GM18502 (cell line): Measurements from ENCODE around the gene CBL.
"Not testable (repeated sequence)": the region's sequence is repeated elsewhere in the genome, so short reads cannot be mapped to it uniquely, and the experiment has no call there.

Experiments
- ATAC-seq: cut with Tn5 transposase; IDR thresholded peaks from one replicate; pipeline ENCODE4 v1.9.1; 2021; ENCODE audit warnings: mild to moderate bottlenecking; ENCODE audit not compliant: unreplicated experiment, poor library complexity

Gene CBL

GRCh38 chr11:119181677-119182412, 24.3 kb upstream of the CBL start:
- ATAC-seq = no peak

- not testable (repeated sequence) for ATAC-seq
Observed at GRCh38 chr11:119184399-119184798, 21.7 kb upstream of the CBL start.

DNA sequence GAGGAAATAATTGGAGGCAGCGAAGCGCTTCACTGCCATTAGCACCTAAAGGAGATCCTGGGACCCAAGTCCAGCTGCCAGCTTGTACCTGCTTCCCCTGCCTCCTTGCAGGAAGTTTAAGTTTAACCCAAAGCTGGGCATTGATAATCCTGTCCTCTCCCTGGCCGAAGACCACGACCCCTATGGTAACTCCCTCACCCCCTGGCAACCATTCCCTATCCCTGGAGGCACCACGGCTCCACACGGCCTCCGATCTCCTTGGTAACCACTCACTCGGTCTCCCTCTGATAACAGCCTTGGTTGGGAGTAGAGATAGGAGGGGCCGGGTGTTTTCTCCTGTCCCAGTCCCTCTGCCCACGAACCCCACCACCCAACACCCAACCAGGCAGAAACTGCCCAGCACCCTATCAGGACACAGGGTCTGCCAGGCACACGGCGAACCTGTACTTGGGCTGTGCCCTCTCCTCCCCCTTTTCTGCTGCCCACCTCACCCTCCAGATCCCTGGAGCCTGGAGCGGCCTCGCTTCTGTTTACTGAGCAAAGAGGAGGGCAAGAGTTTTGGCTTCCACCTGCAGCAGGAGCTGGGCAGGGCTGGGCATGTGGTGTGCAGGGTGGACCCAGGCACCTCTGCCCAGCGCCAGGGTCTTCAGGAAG, 20.0 kb upstream of the CBL start:
- no peak for ATAC-seq

- no peak for ATAC-seq
Observed at GRCh38 chr11:119187123-119187892, 18.8 kb upstream of the CBL start.

- no peak for ATAC-seq
Observed at GRCh38 chr11:119188067-119188466, 18.1 kb upstream of the CBL start.

DNA sequence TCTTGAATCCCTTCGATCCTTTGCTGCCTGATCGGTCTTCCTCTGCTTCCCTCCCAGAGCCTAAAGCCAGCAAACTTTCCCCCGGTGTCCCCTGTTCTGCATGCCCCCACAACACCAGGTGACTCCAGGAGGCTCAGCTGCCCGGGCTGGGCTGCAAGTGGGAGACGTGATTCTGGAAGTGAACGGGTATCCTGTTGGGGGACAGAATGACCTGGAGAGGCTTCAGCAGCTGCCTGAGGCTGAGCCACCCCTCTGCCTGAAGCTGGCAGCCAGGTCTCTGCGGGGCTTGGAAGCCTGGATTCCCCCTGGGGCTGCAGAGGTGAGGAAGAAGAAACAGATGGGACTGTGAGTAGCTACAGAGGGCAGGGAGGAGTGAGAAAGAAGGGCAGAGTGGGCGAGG, 17.3 kb upstream of the CBL start:
- ATAC-seq = no peak

- no peak for ATAC-seq
Observed at GRCh38 chr11:119189393-119189792, 16.7 kb upstream of the CBL start.

- no peak for ATAC-seq
Observed at GRCh38 chr11:119190531-119190930, 15.6 kb upstream of the CBL start.

GRCh38 chr11:119191265-119191664, 14.9 kb upstream of the CBL start:
- not testable (repeated sequence) for ATAC-seq

DNA sequence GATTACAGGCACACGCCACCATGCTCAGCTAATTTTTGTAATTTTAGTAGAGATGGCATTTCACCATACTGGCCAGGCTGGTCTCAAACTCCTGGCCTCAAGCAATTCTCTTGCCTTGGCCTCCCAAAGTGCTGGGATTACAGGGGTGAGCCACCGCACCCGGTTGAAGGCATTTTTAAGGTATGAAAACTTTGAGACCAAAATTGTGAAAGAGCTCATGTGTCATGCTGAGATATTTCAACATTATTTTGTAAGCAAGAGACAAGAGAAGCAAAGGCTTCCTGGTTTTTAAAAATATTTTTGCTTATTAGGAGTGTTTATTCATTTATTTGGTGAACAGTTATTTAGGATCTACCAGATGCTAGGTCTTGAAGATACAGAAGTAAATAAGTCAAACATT, 14.0 kb upstream of the CBL start:
- no peak for ATAC-seq

- no peak for ATAC-seq
Observed at GRCh38 chr11:119193001-119193400, 13.1 kb upstream of the CBL start.

- no peak for ATAC-seq
Observed at GRCh38 chr11:119193626-119194025, 12.5 kb upstream of the CBL start.

- no peak for ATAC-seq
Observed at GRCh38 chr11:119194811-119195440, 11.2 kb upstream of the CBL start.

DNA sequence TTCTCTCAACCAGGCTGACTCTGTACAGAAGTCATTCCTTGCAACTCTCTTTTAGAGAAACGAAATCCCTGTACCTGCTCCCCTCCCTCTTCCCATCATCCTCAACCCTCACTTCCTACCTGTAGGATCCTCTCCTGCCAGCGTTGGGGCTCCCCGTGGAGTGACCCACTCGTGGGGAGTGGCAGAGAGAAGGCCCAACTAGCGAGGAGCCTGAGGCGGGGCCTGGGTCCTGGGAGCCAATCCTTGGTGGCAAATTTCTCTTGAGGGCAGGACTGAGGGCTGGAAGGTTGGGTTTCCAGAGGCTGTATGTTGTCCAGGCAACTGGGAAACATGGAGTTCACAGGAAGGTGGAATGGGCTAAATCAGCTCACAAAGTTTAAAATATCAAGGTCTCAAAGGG, 10.5 kb upstream of the CBL start:
- no peak for ATAC-seq

GRCh38 chr11:119196833-119197483, 9.2 kb upstream of the CBL start:
- ATAC-seq = no peak

- no peak for ATAC-seq
Observed at GRCh38 chr11:119198925-119199324, 7.2 kb upstream of the CBL start.

- not testable (repeated sequence) for ATAC-seq
Observed at GRCh38 chr11:119201236-119201635, 4.9 kb upstream of the CBL start.

GRCh38 chr11:119202554-119202953, 3.6 kb upstream of the CBL start:
- no peak for ATAC-seq

DNA sequence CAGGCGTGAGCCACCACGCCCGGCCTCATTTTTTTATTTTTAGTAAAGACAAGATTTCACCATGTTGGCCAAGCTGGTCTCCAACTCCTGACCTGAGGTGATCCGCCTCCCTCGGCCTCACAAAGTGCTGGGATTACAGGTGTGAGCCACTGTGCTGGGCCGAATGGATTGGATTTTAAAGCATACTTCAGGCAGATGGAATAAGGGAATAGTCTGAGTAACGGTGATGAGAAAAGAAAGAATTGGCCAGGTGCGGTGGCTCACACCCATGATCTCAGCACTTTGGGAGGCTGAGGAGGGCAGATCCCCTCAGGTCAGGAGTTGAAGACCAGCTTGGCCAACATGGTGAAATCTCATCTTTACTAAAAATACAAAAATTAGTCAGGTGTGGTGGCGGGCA, 2.1 kb upstream of the CBL start:
- no peak for ATAC-seq

GRCh38 chr11:119205080-119205479, 1.1 kb upstream of the CBL start:
- no peak for ATAC-seq
